WTC11 (cell line): ENCODE measurements around the gene HRH1. TPM values are rescaled to one million over a fixed set of nuclear protein-coding genes. Genes with fewer than 3 reads are reported as not detected.

ENCODE experiments used
- ATAC-seq: fragments of 200-7000 bp; cut with Tn5 transposase; 2 replicates; pipeline ENCODE4 v1.10.0; 2021; ENCODE audit warnings: mild to moderate bottlenecking, moderate library complexity
- CTCF ChIA-PET: fragments of 300-600 bp; sonication (Branson Sonifier 250); formaldehyde crosslinking; loops from one replicate; lab custom pipeline; 2021; ENCODE audit warnings: antibody characterized with exemption; lab: Charles Lee
- POLR2A ChIA-PET: fragments of 350-600 bp; sonication (Branson Sonifier 250); formaldehyde crosslinking; loops from one replicate; lab custom pipeline; 2021; ENCODE audit warnings: antibody characterized with exemption; lab: Charles Lee
- DNase-seq: peaks from one replicate; pipeline ENCODE4 v3.0.0; 2021; ENCODE audit warnings: low spot score
- H3K27ac Mint-ChIP-seq: 2 replicates; pipeline ENCODE4 v1.8.0; 2021; ENCODE audit warnings: mixed read lengths
- H3K27me3 Mint-ChIP-seq: 2 replicates; pipeline ENCODE4 v1.8.0; 2021; ENCODE audit warnings: low read depth, mild to moderate bottlenecking, moderate library complexity, mixed read lengths
- H3K36me3 Mint-ChIP-seq: 2 replicates; pipeline ENCODE4 v1.8.0; 2021; ENCODE audit warnings: mixed read lengths
- H3K4me1 Mint-ChIP-seq: 2 replicates; pipeline ENCODE4 v1.8.0; 2022; ENCODE audit warnings: mixed read lengths
- H3K4me3 Mint-ChIP-seq: 2 replicates; pipeline ENCODE4 v1.8.0; 2021; ENCODE audit warnings: mild to moderate bottlenecking, moderate library complexity, mixed read lengths
- H3K9me3 Mint-ChIP-seq: 2 replicates; pipeline ENCODE4 v1.8.0; 2021; ENCODE audit warnings: mixed read lengths
- CREB1 ChIP-seq: sonication (generic); formaldehyde crosslinking; IDR thresholded peaks from 2 replicates; pipeline ENCODE4 v1.8.0; 2023; ENCODE audit warnings: mild to moderate bottlenecking, missing genetic modification reagents
- ETV6 ChIP-seq: sonication (generic); formaldehyde crosslinking; IDR thresholded peaks from 2 replicates; pipeline ENCODE4 v1.8.1; 2022; ENCODE audit warnings: mild to moderate bottlenecking, missing genetic modification reagents
- FOXK1 ChIP-seq: sonication (generic); formaldehyde crosslinking; IDR thresholded peaks from 2 replicates; pipeline ENCODE4 v1.8.0; 2022; ENCODE audit warnings: mild to moderate bottlenecking, moderate library complexity, missing genetic modification reagents
- FOXP1 ChIP-seq: sonication (generic); formaldehyde crosslinking; IDR thresholded peaks from 2 replicates; pipeline ENCODE4 v1.8.0; 2022; ENCODE audit warnings: missing genetic modification reagents, mild to moderate bottlenecking, moderate library complexity, borderline replicate concordance
- GABPB1 ChIP-seq: sonication (generic); formaldehyde crosslinking; IDR thresholded peaks from 2 replicates; pipeline ENCODE4 v1.8.1; 2023; ENCODE audit warnings: mild to moderate bottlenecking, missing genetic modification reagents
- GRHL2 ChIP-seq: fragments of 250-450 bp; sonication (Bioruptor Pico); IDR thresholded peaks from 2 replicates; pipeline ENCODE4 v1.8.0; 2022; ENCODE audit warnings: mild to moderate bottlenecking, moderate library complexity; ENCODE audit not compliant: insufficient replicate concordance, severe bottlenecking
- JAZF1 ChIP-seq: fragments of 250-450 bp; sonication (Bioruptor Pico); IDR thresholded peaks from 2 replicates; pipeline ENCODE4 v1.9.0; 2021; ENCODE audit warnings: moderate library complexity, mild to moderate bottlenecking, inconsistent platforms
- JUN ChIP-seq: sonication (generic); formaldehyde crosslinking; IDR thresholded peaks from 2 replicates; pipeline ENCODE4 v1.8.0; 2023; ENCODE audit warnings: mild to moderate bottlenecking, missing genetic modification reagents
- NFATC4 ChIP-seq: fragments of 250-450 bp; sonication (Bioruptor Pico); IDR thresholded peaks from 2 replicates; pipeline ENCODE4 v1.9.0; 2021; ENCODE audit warnings: mild to moderate bottlenecking
- NR2C2 ChIP-seq: sonication (generic); formaldehyde crosslinking; IDR thresholded peaks from 2 replicates; pipeline ENCODE4 v1.8.0; 2022; ENCODE audit warnings: mild to moderate bottlenecking, missing genetic modification reagents
- PRRX2 ChIP-seq: fragments of 250-450 bp; sonication (Bioruptor Pico); IDR thresholded peaks from 2 replicates; pipeline ENCODE4 v1.8.0; 2021; ENCODE audit warnings: mild to moderate bottlenecking
- SMAD3 ChIP-seq: sonication (generic); formaldehyde crosslinking; IDR thresholded peaks from 2 replicates; pipeline ENCODE4 v1.8.0; 2022; ENCODE audit warnings: missing genetic modification reagents, mild to moderate bottlenecking, borderline replicate concordance
- ZBTB21 ChIP-seq: sonication (generic); formaldehyde crosslinking; IDR thresholded peaks from 2 replicates; pipeline ENCODE4 v1.8.1; 2023; ENCODE audit warnings: mild to moderate bottlenecking, missing genetic modification reagents, borderline replicate concordance
- ZNF396 ChIP-seq: fragments of 250-450 bp; sonication (Bioruptor Pico); IDR thresholded peaks from 2 replicates; pipeline ENCODE4 v1.8.0; 2021; ENCODE audit warnings: mild to moderate bottlenecking, moderate library complexity, borderline replicate concordance
- ZNF671 ChIP-seq: fragments of 250-450 bp; sonication (Bioruptor Pico); IDR thresholded peaks from 2 replicates; pipeline ENCODE4 v1.8.0; 2021; ENCODE audit warnings: mild to moderate bottlenecking
- total RNA-seq: library from RNA; stranded (reverse); gene quantifications from 3 replicates; pipeline ENCODE4 v1.2.3, GENCODE V29; 2021
- TF ChIP-seq, protein P1 (sequence below): sonication (generic); formaldehyde crosslinking; IDR thresholded peaks from 2 replicates; pipeline ENCODE4 v1.8.1; 2023; ENCODE audit warnings: mild to moderate bottlenecking, missing genetic modification reagents
- TF ChIP-seq, protein P2 (sequence below): sonication (generic); formaldehyde crosslinking; conservative IDR thresholded peaks from 2 replicates; pipeline ENCODE4 v1.8.1; 2022; ENCODE audit warnings: mild to moderate bottlenecking, missing genetic modification reagents
- TF ChIP-seq, protein P3 (sequence below): sonication (generic); formaldehyde crosslinking; IDR thresholded peaks from 2 replicates; pipeline ENCODE4 v1.8.0; 2022; ENCODE audit warnings: mild to moderate bottlenecking, missing genetic modification reagents
- TF ChIP-seq, protein P4 (sequence below): sonication (generic); formaldehyde crosslinking; IDR thresholded peaks from 2 replicates; pipeline ENCODE4 v1.8.1; 2022; ENCODE audit warnings: missing genetic modification reagents, borderline replicate concordance
- TF ChIP-seq, protein P5 (sequence below): fragments of 250-450 bp; sonication (Bioruptor Pico); IDR thresholded peaks from 2 replicates; pipeline ENCODE4 v1.9.0; 2021; ENCODE audit warnings: mild to moderate bottlenecking
- TF ChIP-seq, protein P6 (sequence below): sonication (generic); formaldehyde crosslinking; IDR thresholded peaks from 2 replicates; pipeline ENCODE4 v1.8.0; 2023; ENCODE audit warnings: missing genetic modification reagents
- TF ChIP-seq, protein P7 (sequence below): sonication (generic); formaldehyde crosslinking; IDR thresholded peaks from 2 replicates; pipeline ENCODE4 v1.8.0; 2022; ENCODE audit warnings: mild to moderate bottlenecking, missing genetic modification reagents

The HRH1 gene
- total RNA-seq, 1 experiment from 2014 or later, result not detected

DNA sequence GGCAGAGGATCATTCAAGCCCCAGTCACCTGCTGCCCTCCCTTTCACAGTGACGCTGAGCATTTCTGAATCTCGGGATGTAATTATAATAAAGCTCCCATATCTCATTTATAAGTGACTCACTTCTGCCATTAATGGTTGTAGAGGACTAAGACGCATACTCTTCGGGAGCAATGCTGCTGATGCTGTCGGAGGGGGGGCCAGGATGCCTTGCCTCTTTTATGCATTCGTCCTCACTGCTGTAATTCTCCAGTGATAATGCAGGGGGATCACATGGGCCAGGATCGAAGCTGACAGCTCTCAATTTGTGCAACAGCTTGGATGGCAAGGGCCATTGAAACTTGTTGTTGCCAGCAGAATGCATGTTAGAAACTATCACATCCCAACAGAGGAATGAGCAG is 3.1 kb downstream of the HRH1 start:
- no peak for ATAC-seq
- no peak for DNase-seq
- TF ChIP-seq GRHL2 (CRISPR knock-in tag) (no peak), NFATC4 (CRISPR knock-in tag) (no peak), NR2C2 (no peak), GABPB1 (CRISPR knock-in tag) (no peak), ZNF396 (no peak), JAZF1 (CRISPR knock-in tag) (no peak), FOXK1 (CRISPR knock-in tag) (no peak), ETV6 (CRISPR knock-in tag) (no peak), CREB1 (CRISPR knock-in tag) (no peak), ZBTB21 (CRISPR knock-in tag) (no peak)
- TF ChIP-seq, protein P1, sequence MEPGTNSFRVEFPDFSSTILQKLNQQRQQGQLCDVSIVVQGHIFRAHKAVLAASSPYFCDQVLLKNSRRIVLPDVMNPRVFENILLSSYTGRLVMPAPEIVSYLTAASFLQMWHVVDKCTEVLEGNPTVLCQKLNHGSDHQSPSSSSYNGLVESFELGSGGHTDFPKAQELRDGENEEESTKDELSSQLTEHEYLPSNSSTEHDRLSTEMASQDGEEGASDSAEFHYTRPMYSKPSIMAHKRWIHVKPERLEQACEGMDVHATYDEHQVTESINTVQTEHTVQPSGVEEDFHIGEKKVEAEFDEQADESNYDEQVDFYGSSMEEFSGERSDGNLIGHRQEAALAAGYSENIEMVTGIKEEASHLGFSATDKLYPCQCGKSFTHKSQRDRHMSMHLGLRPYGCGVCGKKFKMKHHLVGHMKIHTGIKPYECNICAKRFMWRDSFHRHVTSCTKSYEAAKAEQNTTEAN, result no peak
- TF ChIP-seq, protein P2, sequence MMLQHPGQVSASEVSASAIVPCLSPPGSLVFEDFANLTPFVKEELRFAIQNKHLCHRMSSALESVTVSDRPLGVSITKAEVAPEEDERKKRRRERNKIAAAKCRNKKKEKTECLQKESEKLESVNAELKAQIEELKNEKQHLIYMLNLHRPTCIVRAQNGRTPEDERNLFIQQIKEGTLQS (CRISPR knock-in tag), result no peak
- TF ChIP-seq, protein P3, sequence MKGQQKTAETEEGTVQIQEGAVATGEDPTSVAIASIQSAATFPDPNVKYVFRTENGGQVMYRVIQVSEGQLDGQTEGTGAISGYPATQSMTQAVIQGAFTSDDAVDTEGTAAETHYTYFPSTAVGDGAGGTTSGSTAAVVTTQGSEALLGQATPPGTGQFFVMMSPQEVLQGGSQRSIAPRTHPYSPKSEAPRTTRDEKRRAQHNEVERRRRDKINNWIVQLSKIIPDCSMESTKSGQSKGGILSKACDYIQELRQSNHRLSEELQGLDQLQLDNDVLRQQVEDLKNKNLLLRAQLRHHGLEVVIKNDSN (CRISPR knock-in tag), result no peak
- TF ChIP-seq, protein P4, sequence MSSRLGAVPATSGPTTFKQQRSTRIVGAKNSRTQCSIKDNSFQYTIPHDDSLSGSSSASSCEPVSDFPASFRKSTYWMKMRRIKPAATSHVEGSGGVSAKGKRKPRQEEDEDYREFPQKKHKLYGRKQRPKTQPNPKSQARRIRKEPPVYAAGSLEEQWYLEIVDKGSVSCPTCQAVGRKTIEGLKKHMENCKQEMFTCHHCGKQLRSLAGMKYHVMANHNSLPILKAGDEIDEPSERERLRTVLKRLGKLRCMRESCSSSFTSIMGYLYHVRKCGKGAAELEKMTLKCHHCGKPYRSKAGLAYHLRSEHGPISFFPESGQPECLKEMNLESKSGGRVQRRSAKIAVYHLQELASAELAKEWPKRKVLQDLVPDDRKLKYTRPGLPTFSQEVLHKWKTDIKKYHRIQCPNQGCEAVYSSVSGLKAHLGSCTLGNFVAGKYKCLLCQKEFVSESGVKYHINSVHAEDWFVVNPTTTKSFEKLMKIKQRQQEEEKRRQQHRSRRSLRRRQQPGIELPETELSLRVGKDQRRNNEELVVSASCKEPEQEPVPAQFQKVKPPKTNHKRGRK (CRISPR knock-in tag), result no peak
- TF ChIP-seq, protein P5, sequence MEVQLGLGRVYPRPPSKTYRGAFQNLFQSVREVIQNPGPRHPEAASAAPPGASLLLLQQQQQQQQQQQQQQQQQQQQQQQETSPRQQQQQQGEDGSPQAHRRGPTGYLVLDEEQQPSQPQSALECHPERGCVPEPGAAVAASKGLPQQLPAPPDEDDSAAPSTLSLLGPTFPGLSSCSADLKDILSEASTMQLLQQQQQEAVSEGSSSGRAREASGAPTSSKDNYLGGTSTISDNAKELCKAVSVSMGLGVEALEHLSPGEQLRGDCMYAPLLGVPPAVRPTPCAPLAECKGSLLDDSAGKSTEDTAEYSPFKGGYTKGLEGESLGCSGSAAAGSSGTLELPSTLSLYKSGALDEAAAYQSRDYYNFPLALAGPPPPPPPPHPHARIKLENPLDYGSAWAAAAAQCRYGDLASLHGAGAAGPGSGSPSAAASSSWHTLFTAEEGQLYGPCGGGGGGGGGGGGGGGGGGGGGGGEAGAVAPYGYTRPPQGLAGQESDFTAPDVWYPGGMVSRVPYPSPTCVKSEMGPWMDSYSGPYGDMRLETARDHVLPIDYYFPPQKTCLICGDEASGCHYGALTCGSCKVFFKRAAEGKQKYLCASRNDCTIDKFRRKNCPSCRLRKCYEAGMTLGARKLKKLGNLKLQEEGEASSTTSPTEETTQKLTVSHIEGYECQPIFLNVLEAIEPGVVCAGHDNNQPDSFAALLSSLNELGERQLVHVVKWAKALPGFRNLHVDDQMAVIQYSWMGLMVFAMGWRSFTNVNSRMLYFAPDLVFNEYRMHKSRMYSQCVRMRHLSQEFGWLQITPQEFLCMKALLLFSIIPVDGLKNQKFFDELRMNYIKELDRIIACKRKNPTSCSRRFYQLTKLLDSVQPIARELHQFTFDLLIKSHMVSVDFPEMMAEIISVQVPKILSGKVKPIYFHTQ (CRISPR knock-in tag), result no peak
- TF ChIP-seq, all 79 proteins: peak for 0
- peaks cover 12% of the 10 kb centered on the region for H3K4me1 Mint-ChIP-seq
- H3K4me3 Mint-ChIP-seq, result no peak overlapping the region
- no peaks in the 10 kb centered on the region for H3K9me3 Mint-ChIP-seq
- H3K36me3 Mint-ChIP-seq, result no peaks in the 10 kb centered on the region
- ChIA-PET CTCF (interaction anchor here (3.3 to 3.9 kb wide), 2 partner anchors 97 to 177 kb away, joined by 17 to 52 read pairs; no protein-coding TSS in a partner anchor), POLR2A (no interaction called here)
- no peak overlapping the region for H3K27ac Mint-ChIP-seq
- H3K27me3 Mint-ChIP-seq, result peaks cover 55% of the 10 kb centered on the region

DNA sequence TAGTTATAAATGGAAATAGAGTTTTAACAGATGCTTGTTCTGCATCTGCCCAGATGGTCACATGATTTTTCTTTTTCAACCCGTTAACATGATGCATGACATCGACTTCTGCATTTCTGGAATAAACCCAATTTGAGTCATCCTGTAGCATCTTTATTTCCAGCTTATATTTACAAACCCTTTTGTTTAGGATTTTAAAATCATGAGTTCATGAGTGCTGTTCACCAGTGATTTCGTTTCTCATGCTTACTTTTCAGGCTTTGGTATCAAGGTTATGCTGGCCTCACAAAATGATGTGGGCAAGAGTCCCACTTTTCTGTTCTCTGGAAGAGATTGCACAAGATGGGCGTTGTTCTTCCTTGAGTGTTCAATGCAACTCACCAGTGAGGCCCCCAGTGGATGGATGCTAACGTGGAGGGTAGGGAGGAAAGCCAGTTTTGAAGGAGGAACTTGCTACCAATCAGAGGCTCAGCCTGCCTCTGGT is 5.2 kb downstream of the HRH1 start:
- DNase-seq (no peak), ATAC-seq (no peak)
- Mint-ChIP-seq H3K4me1 (peaks cover 9% of the 10 kb centered on the region), H3K36me3 (no peaks in the 10 kb centered on the region), H3K4me3 (no peak overlapping the region), H3K27ac (no peak overlapping the region), H3K9me3 (no peaks in the 10 kb centered on the region), H3K27me3 (peaks cover 39% of the 10 kb centered on the region)
- POLR2A ChIA-PET, result no interaction called here
- CTCF ChIA-PET, result interaction anchor here (1.9 kb wide), 1 partner anchor 99 kb away, joined by 8 read pairs; no protein-coding TSS in a partner anchor
- TF ChIP-seq, protein P1, result no peak
- TF ChIP-seq, protein P6, sequence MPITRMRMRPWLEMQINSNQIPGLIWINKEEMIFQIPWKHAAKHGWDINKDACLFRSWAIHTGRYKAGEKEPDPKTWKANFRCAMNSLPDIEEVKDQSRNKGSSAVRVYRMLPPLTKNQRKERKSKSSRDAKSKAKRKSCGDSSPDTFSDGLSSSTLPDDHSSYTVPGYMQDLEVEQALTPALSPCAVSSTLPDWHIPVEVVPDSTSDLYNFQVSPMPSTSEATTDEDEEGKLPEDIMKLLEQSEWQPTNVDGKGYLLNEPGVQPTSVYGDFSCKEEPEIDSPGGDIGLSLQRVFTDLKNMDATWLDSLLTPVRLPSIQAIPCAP (CRISPR knock-in tag), result no peak
- TF ChIP-seq NFATC4 (CRISPR knock-in tag) (no peak), ZNF671 (no peak), ETV6 (CRISPR knock-in tag) (no peak), FOXP1 (no peak), JAZF1 (CRISPR knock-in tag) (no peak), PRRX2 (no peak), SMAD3 (CRISPR knock-in tag) (no peak), JUN (CRISPR knock-in tag) (no peak)
- TF ChIP-seq, protein P7, sequence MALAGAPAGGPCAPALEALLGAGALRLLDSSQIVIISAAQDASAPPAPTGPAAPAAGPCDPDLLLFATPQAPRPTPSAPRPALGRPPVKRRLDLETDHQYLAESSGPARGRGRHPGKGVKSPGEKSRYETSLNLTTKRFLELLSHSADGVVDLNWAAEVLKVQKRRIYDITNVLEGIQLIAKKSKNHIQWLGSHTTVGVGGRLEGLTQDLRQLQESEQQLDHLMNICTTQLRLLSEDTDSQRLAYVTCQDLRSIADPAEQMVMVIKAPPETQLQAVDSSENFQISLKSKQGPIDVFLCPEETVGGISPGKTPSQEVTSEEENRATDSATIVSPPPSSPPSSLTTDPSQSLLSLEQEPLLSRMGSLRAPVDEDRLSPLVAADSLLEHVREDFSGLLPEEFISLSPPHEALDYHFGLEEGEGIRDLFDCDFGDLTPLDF (CRISPR knock-in tag), result no peak
